ENCODE data around the gene IRGQ. TPM values are rescaled to one million over a fixed set of nuclear protein-coding genes. Genes with fewer than 3 reads are reported as not detected.
"Not testable (repeated sequence)": the region's sequence is repeated elsewhere in the genome, so short reads cannot be mapped to it uniquely, and the experiment has no call there.

The IRGQ gene
- total and polyA plus RNA-seq, 2 experiments from 2014 or later = 9.6 to 26.2 TPM

DNA sequence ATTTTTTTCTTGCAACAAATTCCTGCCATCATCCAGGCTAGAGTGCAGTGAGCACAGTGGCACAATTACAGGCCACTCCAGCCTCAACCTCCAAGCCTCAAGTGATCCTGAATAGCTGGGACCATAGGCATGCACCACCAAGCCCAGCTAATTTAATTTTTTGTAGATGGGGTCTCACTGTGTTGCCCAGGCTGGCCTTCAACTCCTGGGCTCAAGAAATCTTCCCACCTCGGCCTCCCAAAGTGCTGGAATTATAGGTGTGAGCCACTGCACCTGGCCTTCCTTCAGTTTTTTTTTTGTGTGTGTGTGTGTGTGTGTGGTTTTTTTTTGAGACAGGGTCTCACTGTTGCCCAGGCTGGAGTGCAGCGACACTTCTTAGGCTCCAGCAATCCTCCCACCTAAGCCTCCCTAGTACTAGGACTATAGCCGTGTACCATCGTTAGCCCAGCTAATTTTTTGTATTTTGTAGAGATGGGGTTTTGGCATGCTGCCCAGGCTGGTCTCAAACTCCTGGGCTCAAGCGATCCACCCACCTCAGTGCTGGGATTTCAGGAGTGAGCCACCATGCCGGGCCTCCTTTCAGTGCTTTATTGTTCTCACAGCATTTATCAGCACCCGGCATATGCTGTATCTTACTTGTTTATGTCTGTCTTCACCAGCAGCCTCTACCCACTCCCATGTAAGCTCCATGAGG, 10.1 kb upstream of the IRGQ start:
- Histone ChIP-seq H4K20me1 (ENCODE audit: insufficient read depth, poor library complexity, severe bottlenecking) (no peaks in the 10 kb centered on the region), H3K9me2 (replicated peaks; ENCODE audit: insufficient read depth) (no peaks in the 10 kb centered on the region), H3K4me2 (no peak overlapping the region), H3K4me3 (no peak overlapping the region), H3K27me3 (no peaks in the 10 kb centered on the region), H3K27ac (no peak overlapping the region), H3K36me3 (replicated peaks; ENCODE audit: insufficient read depth, low read depth) (no peaks in the 10 kb centered on the region), H3K4me1 (ENCODE audit: insufficient read depth) (no peaks in the 10 kb centered on the region), H3K9me3 (ENCODE audit: low read depth) (no peaks in the 10 kb centered on the region), H2AFZ (no peak overlapping the region), H3K79me2 (no peaks in the 10 kb centered on the region)
- 88% methylated on average over 7 of the region's 7 CpGs for WGBS (ENCODE audit: low lambda C conversion rate, missing lambda C conversion rate)
- DNase-seq (ENCODE audit: low spot score) = no peak
- TF ChIP-seq EZH2 (IDR thresholded peaks at IDR 0.05; ENCODE audit: borderline replicate concordance) = no peak
- TF ChIP-seq EZH2phosphoT487 (IDR thresholded peaks at IDR 0.05; ENCODE audit: low read depth, severe bottlenecking, unreplicated experiment) = no peak
- TF ChIP-seq, protein P1, sequence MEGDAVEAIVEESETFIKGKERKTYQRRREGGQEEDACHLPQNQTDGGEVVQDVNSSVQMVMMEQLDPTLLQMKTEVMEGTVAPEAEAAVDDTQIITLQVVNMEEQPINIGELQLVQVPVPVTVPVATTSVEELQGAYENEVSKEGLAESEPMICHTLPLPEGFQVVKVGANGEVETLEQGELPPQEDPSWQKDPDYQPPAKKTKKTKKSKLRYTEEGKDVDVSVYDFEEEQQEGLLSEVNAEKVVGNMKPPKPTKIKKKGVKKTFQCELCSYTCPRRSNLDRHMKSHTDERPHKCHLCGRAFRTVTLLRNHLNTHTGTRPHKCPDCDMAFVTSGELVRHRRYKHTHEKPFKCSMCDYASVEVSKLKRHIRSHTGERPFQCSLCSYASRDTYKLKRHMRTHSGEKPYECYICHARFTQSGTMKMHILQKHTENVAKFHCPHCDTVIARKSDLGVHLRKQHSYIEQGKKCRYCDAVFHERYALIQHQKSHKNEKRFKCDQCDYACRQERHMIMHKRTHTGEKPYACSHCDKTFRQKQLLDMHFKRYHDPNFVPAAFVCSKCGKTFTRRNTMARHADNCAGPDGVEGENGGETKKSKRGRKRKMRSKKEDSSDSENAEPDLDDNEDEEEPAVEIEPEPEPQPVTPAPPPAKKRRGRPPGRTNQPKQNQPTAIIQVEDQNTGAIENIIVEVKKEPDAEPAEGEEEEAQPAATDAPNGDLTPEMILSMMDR (IDR thresholded peaks at IDR 0.05; ENCODE audit: poor library complexity) = no peak

DNA sequence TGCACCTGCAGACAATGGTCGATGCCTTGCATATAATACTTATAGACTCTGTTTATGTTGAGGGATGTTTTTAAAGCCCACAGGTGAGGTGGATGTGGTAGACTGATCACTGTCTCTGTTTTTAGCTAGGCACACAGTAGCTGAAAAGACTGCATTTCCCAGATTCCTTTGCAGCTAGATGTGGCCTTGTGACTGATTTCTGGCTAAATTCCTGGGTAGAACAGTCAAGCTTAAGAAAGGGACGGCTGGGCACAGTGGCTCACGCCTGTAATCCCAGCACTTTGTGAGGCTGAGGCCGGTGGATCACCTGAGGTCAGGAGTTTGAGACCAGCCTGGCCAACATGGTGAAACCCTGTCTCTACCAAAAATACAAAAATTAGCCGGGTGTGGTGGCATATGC, 4.4 kb upstream of the IRGQ start:
- DNase-seq (ENCODE audit: low spot score); H3K36me3 ChIP-seq (replicated peaks; ENCODE audit: insufficient read depth, low read depth); H3K9me3 ChIP-seq (ENCODE audit: low read depth); H3K27me3 ChIP-seq; H4K20me1 ChIP-seq (ENCODE audit: insufficient read depth, poor library complexity, severe bottlenecking); H3K4me1 ChIP-seq (ENCODE audit: insufficient read depth); H3K9me2 ChIP-seq (replicated peaks; ENCODE audit: insufficient read depth); H2AFZ ChIP-seq; H3K4me3 ChIP-seq; H3K4me2 ChIP-seq; H3K27ac ChIP-seq: not testable (repeated sequence)
- WGBS (ENCODE audit: low lambda C conversion rate, missing lambda C conversion rate) = 91% methylated on average over 5 of the region's 5 CpGs
- peaks cover 25% of the 10 kb centered on the region for H3K79me2 ChIP-seq

DNA sequence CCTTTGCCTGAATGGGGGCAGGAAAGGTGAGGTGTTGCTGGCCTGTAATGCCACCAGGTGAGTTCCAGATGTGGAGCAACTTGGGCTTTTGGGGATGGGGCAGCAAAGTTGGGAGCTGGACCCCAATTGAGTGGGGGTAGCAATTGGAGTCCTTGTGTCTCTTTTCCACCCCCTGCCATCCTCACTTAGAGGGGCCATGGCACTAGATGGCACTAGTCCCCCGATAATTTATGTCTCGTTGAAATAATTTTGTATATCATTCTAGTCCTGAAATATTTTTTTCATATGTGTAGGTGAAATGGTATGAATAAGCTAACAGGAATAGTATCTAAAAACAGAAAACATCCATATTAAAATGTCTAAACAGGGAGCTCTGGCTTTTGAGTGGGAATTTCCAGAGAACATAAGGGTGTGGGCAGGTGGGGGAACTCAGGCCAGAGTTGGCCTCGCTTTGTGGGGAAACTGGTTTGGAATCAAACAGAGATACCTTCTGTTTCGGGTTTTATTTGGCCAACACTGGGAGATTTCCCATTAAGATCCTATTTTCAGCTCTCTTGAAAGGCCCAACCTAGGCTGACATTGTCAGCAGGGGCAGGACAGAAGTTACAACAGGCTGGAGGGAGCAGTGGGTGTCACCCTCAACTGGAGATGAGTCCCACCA, 3.8 kb upstream of the IRGQ start:
- 96% methylated on average over 4 of the region's 4 CpGs for WGBS (ENCODE audit: low lambda C conversion rate, missing lambda C conversion rate)
- H3K4me1 ChIP-seq (ENCODE audit: insufficient read depth) = peaks cover 5% of the 10 kb centered on the region
- TF ChIP-seq EZH2phosphoT487 (IDR thresholded peaks at IDR 0.05; ENCODE audit: low read depth, severe bottlenecking, unreplicated experiment) = no peak
- TF ChIP-seq EZH2 (IDR thresholded peaks at IDR 0.05; ENCODE audit: borderline replicate concordance) = no peak
- TF ChIP-seq, protein P1 (IDR thresholded peaks at IDR 0.05; ENCODE audit: poor library complexity) = no peak

DNA sequence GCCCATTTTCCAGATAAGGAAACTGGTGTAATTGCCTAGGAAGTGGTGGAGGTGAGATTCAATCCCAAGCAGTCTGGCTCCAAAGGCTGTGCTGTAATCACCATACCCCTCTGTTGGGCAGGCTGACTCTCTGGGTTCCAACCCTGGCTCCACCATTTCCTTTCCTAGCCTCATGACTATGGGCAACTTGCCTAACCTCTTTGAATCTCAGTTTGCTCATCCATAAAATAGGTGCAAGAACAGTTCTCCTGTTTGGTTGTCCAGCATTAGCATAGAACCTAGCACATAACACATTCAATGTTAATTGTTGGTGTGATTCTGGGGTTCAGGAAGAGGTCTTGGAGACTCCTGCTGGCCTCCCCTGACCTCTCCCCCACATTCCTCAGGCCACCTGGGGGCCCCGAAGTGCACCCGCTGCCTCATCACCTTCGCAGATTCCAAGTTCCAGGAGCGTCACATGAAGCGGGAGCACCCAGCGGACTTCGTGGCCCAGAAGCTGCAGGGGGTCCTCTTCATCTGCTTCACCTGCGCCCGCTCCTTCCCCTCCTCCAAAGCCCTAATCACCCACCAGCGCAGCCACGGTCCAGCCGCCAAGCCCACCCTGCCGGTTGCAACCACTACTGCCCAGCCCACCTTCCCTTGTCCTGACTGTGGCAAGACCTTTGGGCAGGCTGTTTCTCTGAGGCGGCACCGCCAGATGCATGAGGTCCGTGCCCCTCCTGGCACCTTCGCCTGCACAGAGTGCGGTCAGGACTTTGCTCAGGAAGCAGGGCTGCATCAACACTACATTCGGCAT, 2.7 kb upstream of the IRGQ start:
- no peak overlapping the region for H3K27ac ChIP-seq
- TF ChIP-seq, protein P1 (IDR thresholded peaks at IDR 0.05; ENCODE audit: poor library complexity) = no peak
- no peak for TF ChIP-seq EZH2 (IDR thresholded peaks at IDR 0.05; ENCODE audit: borderline replicate concordance)
- no peak overlapping the region for H3K4me3 ChIP-seq
- peaks cover 42% of the 10 kb centered on the region for H3K79me2 ChIP-seq
- no peaks in the 10 kb centered on the region for H3K9me3 ChIP-seq (ENCODE audit: low read depth)
- no peak for DNase-seq (ENCODE audit: low spot score)
- no peaks in the 10 kb centered on the region for H3K36me3 ChIP-seq (replicated peaks; ENCODE audit: insufficient read depth, low read depth)
- WGBS (ENCODE audit: low lambda C conversion rate, missing lambda C conversion rate) = 95% methylated on average over 19 of the region's 19 CpGs
- H3K9me2 ChIP-seq (replicated peaks; ENCODE audit: insufficient read depth) = no peaks in the 10 kb centered on the region
- no peak overlapping the region for H3K4me2 ChIP-seq
- peaks cover 6% of the 10 kb centered on the region for H4K20me1 ChIP-seq (ENCODE audit: insufficient read depth, poor library complexity, severe bottlenecking)
- H3K4me1 ChIP-seq (ENCODE audit: insufficient read depth) = peaks cover 15% of the 10 kb centered on the region
- no peaks in the 10 kb centered on the region for H3K27me3 ChIP-seq
- no peak overlapping the region for H2AFZ ChIP-seq

More for the DNA sequence above, 3.8 kb upstream of the IRGQ start:
- Histone ChIP-seq H4K20me1 (ENCODE audit: insufficient read depth, poor library complexity, severe bottlenecking) (no peaks in the 10 kb centered on the region), H2AFZ (no peak overlapping the region), H3K4me2 (no peak overlapping the region), H3K9me2 (replicated peaks; ENCODE audit: insufficient read depth) (no peaks in the 10 kb centered on the region), H3K27me3 (no peaks in the 10 kb centered on the region), H3K79me2 (peaks cover 31% of the 10 kb centered on the region), H3K27ac (no peak overlapping the region), H3K9me3 (ENCODE audit: low read depth) (no peaks in the 10 kb centered on the region), H3K4me3 (no peak overlapping the region), H3K36me3 (replicated peaks; ENCODE audit: insufficient read depth, low read depth) (no peaks in the 10 kb centered on the region)
- DNase-seq (ENCODE audit: low spot score) = no peak
